Kidney glomerular epithelial cell (primary cell): ENCODE results near the gene ADGRG6.

ENCODE experiments used
- DNase-seq: peaks from one replicate; lab custom pipeline; 2025; lab: John Stamatoyannopoulos, UW

ADGRG6 gene

GRCh38 chr6:142322066-142322465 lies 20.3 kb downstream of the ADGRG6 start:
- DNase-seq, result peak; percentile 10

- DNase-seq, result no peak
Measured at GRCh38 chr6:142322504-142323198, 20.8 kb downstream of the ADGRG6 start.

GRCh38 chr6:142323377-142323776 lies 21.6 kb downstream of the ADGRG6 start:
- no peak for DNase-seq

GRCh38 chr6:142324111-142324510 lies 22.3 kb downstream of the ADGRG6 start:
- no peak for DNase-seq

- DNase-seq, result peak; percentile 10
Measured at GRCh38 chr6:142325111-142325510, 23.3 kb downstream of the ADGRG6 start.

- peak; percentile 77 for DNase-seq
Measured at GRCh38 chr6:142326540-142326939, 24.7 kb downstream of the ADGRG6 start.

- DNase-seq, result no peak
Measured at GRCh38 chr6:142328070-142328469, 26.3 kb downstream of the ADGRG6 start.

- no peak for DNase-seq
Measured at GRCh38 chr6:142329486-142330113, 27.8 kb downstream of the ADGRG6 start.

- peak; percentile 64 for DNase-seq
Measured at GRCh38 chr6:142331075-142331551, 29.3 kb downstream of the ADGRG6 start.

- peak; percentile 64 for DNase-seq
Measured at GRCh38 chr6:142331601-142332000, 29.8 kb downstream of the ADGRG6 start.

GRCh38 chr6:142332393-142333098 lies 30.7 kb downstream of the ADGRG6 start:
- no peak for DNase-seq

- no peak for DNase-seq
Measured at GRCh38 chr6:142333431-142333830, 31.6 kb downstream of the ADGRG6 start.

- no peak for DNase-seq
Measured at GRCh38 chr6:142334294-142334693, 32.5 kb downstream of the ADGRG6 start.

GRCh38 chr6:142335415-142335814 lies 33.6 kb downstream of the ADGRG6 start:
- DNase-seq, result no peak

- DNase-seq, result no peak
Measured at GRCh38 chr6:142336183-142336582, 34.4 kb downstream of the ADGRG6 start.

GRCh38 chr6:142336787-142337186 lies 35.0 kb downstream of the ADGRG6 start:
- no peak for DNase-seq

GRCh38 chr6:142339113-142339512 lies 37.3 kb downstream of the ADGRG6 start:
- DNase-seq, result no peak

- no peak for DNase-seq
Measured at GRCh38 chr6:142339968-142340658, 38.3 kb downstream of the ADGRG6 start.

GRCh38 chr6:142341855-142342330 lies 40.1 kb downstream of the ADGRG6 start:
- DNase-seq, result no peak

- DNase-seq, result no peak
Measured at GRCh38 chr6:142342986-142343385, 41.2 kb downstream of the ADGRG6 start.

- DNase-seq, result no peak
Measured at GRCh38 chr6:142343938-142344337, 42.1 kb downstream of the ADGRG6 start.

- DNase-seq, result no peak
Measured at GRCh38 chr6:142345261-142345660, 43.5 kb downstream of the ADGRG6 start.
